ENCODE measurements around the gene TNS3.

TNS3 gene

DNA sequence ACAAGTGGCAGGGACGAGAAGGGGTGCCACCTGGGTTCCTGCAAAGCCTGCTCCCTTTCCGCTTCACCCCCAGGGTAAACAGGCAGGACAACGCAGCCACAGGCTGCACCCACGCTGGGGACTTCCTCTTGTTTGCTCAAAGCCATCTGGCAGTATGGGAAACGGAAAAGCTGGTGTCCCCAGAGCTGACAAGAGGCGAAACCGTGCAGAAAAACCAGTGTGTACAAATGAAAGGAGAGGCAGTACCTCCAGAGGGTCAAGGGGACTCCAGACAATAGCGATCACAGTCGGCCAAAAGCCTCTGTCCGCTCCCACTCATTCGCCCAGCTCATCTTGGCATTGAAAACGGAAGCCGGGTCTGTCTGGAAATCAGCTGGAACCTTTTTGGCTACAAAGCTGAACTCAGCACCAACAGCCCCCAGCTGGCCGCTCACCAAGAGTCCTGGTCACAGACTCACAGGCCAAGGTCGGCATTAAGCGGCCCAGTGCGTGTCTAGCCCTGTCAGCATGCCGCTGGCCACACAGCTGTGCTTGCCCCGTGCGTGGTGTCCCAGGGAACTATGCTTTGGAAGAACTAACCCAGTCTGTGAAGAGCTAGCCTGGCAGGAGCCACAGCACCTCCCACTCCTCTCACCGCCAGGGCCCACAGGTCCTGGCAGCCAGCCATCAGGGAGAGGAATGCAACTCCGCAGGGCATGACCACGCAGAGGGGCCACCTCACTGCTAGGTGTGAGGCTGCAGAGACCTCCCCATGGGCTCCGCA is 10.4 kb downstream of the TNS3 start:
- peak overlapping the region; percentile 55 for H3K27ac ChIP-seq (replicated peaks)
- peak; percentile 64 to 68 for DNase-seq (ENCODE audit: low read depth in 1 of 2, low spot score in 1 of 2)

DNA sequence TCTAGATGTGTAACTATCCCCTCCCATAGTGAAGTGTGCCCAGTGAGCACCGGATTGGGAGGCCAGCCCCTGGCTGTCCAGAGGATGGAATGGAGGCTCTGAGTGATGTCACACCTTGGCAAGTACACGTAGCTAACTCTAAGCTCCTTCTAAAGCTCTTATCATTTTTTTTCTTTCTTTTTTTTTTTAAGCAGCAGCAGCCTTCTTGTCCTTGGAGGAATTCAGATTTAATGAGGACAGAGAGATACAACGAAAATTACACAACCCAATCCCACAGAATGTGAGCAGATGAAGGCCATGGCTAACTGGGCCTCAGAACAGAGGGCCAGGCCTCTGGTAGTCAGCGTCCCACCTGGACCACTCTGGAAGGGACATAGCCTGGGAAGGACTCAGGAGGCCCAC is 11.3 kb downstream of the TNS3 start:
- DNase-seq (ENCODE audit: low read depth in 1 of 2, low spot score in 1 of 2): no peak
- no peak overlapping the region for H3K4me3 ChIP-seq (replicated peaks; ENCODE audit: insufficient read depth, low read length)
- H3K27ac ChIP-seq (replicated peaks): peak overlapping the region; percentile 55
- TF ChIP-seq, protein P1, sequence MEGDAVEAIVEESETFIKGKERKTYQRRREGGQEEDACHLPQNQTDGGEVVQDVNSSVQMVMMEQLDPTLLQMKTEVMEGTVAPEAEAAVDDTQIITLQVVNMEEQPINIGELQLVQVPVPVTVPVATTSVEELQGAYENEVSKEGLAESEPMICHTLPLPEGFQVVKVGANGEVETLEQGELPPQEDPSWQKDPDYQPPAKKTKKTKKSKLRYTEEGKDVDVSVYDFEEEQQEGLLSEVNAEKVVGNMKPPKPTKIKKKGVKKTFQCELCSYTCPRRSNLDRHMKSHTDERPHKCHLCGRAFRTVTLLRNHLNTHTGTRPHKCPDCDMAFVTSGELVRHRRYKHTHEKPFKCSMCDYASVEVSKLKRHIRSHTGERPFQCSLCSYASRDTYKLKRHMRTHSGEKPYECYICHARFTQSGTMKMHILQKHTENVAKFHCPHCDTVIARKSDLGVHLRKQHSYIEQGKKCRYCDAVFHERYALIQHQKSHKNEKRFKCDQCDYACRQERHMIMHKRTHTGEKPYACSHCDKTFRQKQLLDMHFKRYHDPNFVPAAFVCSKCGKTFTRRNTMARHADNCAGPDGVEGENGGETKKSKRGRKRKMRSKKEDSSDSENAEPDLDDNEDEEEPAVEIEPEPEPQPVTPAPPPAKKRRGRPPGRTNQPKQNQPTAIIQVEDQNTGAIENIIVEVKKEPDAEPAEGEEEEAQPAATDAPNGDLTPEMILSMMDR (IDR thresholded peaks at IDR 0.05; ENCODE audit: insufficient read depth, low read length): no peak
- TF ChIP-seq, protein P2, sequence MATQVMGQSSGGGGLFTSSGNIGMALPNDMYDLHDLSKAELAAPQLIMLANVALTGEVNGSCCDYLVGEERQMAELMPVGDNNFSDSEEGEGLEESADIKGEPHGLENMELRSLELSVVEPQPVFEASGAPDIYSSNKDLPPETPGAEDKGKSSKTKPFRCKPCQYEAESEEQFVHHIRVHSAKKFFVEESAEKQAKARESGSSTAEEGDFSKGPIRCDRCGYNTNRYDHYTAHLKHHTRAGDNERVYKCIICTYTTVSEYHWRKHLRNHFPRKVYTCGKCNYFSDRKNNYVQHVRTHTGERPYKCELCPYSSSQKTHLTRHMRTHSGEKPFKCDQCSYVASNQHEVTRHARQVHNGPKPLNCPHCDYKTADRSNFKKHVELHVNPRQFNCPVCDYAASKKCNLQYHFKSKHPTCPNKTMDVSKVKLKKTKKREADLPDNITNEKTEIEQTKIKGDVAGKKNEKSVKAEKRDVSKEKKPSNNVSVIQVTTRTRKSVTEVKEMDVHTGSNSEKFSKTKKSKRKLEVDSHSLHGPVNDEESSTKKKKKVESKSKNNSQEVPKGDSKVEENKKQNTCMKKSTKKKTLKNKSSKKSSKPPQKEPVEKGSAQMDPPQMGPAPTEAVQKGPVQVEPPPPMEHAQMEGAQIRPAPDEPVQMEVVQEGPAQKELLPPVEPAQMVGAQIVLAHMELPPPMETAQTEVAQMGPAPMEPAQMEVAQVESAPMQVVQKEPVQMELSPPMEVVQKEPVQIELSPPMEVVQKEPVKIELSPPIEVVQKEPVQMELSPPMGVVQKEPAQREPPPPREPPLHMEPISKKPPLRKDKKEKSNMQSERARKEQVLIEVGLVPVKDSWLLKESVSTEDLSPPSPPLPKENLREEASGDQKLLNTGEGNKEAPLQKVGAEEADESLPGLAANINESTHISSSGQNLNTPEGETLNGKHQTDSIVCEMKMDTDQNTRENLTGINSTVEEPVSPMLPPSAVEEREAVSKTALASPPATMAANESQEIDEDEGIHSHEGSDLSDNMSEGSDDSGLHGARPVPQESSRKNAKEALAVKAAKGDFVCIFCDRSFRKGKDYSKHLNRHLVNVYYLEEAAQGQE (IDR thresholded peaks at IDR 0.05; ENCODE audit: insufficient replicate concordance, low read depth): no peak
- no peaks in the 10 kb centered on the region for H3K27me3 ChIP-seq (ENCODE audit: insufficient read depth, poor library complexity, severe bottlenecking)

More for the DNA sequence above, 10.4 kb downstream of the TNS3 start:
- H3K4me3 ChIP-seq (replicated peaks; ENCODE audit: insufficient read depth, low read length): no peak overlapping the region
- no peaks in the 10 kb centered on the region for H3K27me3 ChIP-seq (ENCODE audit: insufficient read depth, poor library complexity, severe bottlenecking)
- TF ChIP-seq, protein P2 (IDR thresholded peaks at IDR 0.05; ENCODE audit: insufficient replicate concordance, low read depth): no peak
- TF ChIP-seq GABPA (IDR thresholded peaks at IDR 0.05; ENCODE audit: low read depth) (no peak), POLR2AphosphoS5 (IDR thresholded peaks at IDR 0.05; ENCODE audit: low read depth) (no peak), SPI1 (IDR thresholded peaks at IDR 0.05; ENCODE audit: borderline replicate concordance, low read depth) (no peak)
- TF ChIP-seq, protein P1 (IDR thresholded peaks at IDR 0.05; ENCODE audit: insufficient read depth, low read length): no peak

DNA sequence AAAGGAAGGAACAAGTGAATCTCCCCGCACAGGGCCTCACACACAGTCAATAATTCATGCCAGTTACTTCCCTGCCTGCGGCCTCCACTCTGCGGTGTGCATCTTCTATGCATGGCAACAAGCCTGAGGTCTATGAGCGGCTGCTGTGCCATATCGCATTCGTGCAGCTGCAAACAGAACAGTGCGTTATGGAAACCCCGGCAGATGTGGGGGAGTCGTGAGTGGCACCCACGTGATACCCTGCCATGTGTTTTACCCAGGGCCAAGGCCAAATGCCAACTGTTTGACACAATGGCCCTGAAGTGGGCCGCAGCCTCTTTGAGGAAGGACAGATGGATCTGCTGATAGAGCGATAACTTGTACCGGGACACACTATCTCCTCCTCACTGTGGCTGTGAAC is 13.4 kb downstream of the TNS3 start:
- no peak for TF ChIP-seq POLR2AphosphoS5 (IDR thresholded peaks at IDR 0.05; ENCODE audit: low read depth)
- TF ChIP-seq, protein P2 (IDR thresholded peaks at IDR 0.05; ENCODE audit: insufficient replicate concordance, low read depth): no peak
- TF ChIP-seq, protein P1 (IDR thresholded peaks at IDR 0.05; ENCODE audit: insufficient read depth, low read length): no peak
- no peak for TF ChIP-seq SPI1 (IDR thresholded peaks at IDR 0.05; ENCODE audit: borderline replicate concordance, low read depth)
- no peak for TF ChIP-seq GABPA (IDR thresholded peaks at IDR 0.05; ENCODE audit: low read depth)
- Histone ChIP-seq H3K4me3 (replicated peaks; ENCODE audit: insufficient read depth, low read length) (no peak overlapping the region), H3K27ac (replicated peaks) (no peak overlapping the region; the same call in 1 of the 2 replicates), H3K27me3 (ENCODE audit: insufficient read depth, poor library complexity, severe bottlenecking) (no peaks in the 10 kb centered on the region)
- peak in 1 of 2 experiments; percentile 42 for DNase-seq (ENCODE audit: low read depth in 1 of 2, low spot score in 1 of 2)

Data from HL-60 (cell line).